ENCODE data around the gene LIN52.
"Not testable (repeated sequence)": the region's sequence is repeated elsewhere in the genome, so short reads cannot be mapped to it uniquely, and the experiment has no call there.

Gene LIN52

DNA sequence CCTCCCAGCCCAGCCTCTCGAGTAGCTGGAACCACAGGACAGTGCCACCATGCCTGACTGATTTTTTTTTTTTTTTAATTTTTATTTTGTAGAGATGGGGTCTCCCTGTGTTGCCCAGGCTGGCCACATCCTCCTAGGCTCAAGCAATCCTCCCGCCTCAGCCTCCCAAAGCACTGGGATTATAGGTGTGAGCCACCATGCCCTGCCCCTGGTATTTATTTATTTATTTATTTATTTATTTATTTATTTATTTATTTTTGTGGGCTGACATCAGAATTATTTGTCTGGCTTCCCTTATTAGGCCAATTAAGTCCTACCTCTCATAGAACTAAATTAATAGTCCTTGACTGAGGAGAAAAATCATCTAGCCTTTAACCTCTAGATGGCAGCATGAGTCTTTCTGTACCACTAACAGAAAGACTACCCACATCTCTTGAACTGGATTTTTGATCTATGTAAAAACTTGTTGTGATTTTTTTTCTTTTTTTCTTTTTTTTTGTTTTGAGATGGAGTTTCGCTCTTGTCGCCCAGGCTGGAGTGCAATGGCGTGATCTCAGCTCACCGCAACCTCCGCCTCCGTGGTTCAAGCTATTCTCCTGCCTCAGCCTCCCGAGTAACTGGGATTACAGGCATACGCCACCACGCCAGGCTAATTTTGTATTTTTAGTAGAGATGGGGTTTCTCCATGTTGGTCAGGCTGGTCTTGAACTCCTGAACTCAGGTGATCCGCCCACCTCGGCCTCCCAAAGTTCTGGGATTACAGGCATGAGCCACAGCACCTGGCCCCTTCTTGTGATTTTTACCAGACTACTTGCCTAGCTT, 26.9 kb downstream of the LIN52 start:
- not testable (repeated sequence) for DNase-seq

DNA sequence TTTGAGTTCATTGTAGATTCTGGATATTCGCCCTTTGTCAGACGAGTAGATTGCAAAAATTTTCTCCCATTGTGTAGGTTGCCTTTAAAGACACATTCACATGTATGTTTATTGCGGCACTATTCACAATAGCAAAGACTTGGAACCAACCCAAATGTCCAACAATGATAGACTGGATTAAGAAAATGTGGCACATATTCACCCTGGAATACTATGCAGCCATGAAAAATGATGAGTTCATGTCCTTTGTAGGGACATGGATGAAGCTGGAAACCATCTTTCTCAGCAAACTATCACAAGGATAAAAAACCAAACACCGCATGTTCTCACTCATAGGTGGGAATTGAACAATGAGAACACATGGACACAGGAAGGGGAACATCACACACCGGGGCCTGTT, 40.7 kb downstream of the LIN52 start:
- not testable (repeated sequence) for DNase-seq

DNA sequence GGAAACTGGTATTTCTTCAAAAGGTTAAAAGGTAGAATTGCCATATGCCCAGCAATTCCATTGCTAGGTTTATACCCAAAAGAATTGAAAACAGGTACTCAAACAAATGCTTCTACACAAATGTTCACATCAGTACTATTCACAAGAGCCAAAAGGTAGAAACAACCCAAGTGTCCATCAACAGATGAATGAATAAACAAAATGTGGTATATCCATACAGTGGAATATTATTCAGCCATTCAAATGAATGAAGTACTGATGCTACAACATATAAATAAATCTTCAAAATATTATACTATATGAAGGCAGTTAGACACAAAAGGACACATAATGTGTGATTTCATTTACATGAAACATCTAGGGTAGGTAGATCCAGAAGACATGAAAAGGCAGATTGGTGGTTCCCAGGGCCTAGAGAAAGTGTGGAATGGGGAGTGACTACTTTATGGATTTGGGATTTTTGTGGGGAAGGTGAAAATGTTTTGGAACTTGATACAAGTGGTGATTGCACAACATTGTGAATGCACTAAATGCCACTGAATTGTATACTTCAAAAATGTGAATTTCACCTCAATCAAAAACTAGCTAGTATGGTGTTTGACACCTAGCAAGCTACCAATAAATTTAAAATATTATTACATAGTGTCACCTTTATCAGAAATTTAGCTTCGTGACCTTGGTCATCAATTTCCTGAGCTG, 41.7 kb downstream of the LIN52 start:
- DNase-seq: no peak

DNA sequence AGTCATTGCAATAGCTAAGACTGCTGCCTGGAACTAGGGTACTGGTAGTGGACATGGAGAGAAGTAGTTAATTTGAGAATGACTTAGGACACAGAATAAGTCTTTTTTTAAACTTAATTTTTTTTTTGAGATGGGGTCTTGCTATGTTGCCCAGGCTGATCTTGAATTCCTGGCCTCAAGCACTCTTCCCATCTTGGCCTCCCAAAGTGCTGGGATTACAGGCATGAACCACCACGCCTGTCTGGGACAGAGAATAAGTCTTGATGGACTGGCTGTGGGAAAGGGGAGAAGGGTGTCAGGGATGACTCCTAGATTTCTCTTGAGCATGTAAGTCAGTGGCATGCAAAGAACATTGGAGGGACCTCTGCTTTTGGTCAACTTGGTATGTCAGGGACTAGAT, 42.9 kb downstream of the LIN52 start:
- no peak for DNase-seq

DNA sequence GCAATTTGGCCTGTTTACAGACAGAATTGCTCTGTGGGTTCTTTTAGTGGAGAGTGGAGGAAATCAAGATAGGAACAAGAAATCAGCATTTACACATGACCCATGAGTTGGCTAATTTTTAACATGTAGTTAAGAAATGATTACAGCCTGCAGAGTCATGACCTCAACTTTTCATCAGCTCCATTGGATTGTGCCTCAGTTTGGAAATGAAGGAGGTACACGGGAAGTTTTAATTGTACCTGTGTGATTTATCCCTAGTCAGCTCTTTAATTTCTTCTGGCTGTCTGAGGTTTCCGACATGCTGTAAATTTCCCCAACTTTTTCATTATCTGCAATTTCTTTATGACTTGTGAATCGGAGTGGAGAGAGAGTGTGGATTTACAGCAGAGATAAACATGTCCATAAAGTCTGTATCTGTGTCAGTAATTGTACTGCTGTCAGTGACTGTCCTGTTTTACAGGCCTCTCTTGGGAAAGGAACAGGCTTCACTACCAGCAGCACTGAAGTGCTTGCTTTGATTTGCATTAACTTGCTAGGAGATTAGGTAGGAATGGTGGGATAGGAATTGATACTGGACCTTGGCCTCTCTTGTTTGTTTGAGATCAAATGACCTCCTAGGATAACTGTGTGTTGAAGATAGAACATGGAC, 49.2 kb downstream of the LIN52 start:
- DNase-seq: no peak

DNA sequence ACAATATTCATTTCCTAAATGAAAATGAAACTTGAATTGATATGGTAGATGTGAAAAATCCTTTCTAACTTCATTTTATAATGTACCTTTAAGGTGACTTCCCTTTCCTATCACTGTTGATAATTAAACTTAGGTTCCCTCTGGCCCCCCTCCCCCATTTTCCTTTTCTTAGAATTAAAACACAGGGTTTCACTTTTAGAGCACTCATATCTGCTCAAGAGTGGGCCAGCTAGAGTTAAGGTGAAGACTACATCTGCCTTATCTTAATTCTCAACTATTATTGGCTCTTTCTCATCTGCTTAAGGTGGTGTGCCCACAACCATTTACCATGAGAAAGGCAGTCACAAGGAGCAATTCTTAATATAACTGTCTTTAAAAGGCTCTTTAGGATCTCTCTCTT, 49.7 kb downstream of the LIN52 start:
- DNase-seq: no peak

DNA sequence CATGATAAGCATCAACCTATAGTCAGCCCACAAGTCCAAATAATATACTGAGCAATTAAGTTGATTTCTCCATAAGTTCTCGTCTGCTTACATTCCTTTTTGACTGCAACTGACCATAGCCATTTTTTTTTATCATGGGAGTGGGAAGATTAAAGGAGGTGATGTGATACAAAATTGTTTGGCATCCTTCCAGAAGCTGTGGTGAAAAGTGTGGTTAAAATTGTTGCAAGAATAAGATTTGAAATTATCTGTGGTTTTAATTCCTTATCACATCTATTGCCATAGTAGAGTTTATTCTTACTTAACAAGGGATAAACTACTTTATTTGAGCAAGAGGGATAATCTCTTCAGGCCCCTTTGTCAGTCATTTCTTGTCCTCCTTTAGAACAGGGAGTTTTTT, 50.7 kb downstream of the LIN52 start:
- DNase-seq: no peak

DNA sequence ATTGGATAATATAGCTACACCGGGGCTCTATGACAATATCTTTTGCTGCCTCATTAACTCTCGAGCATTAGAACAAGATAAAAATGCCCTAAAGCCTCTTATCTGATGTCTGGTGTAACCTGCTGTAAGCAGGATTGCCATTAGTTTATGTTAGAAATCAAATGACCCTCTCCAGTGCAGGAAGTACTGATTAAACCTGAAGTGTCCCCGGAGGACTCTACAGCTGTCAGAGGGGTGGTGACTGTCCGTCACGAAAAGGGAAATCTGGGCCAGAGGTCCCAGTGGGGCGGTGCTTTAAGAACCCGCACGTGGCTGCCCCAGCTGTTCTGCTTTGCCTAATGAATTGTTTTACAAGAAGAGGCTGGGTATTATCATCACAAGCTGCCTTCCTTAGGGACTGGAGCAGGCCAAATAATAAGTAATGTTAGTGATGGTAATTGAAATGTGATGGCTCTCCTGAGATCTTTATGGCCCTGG, 55.7 kb downstream of the LIN52 start:
- no peak for DNase-seq

DNA sequence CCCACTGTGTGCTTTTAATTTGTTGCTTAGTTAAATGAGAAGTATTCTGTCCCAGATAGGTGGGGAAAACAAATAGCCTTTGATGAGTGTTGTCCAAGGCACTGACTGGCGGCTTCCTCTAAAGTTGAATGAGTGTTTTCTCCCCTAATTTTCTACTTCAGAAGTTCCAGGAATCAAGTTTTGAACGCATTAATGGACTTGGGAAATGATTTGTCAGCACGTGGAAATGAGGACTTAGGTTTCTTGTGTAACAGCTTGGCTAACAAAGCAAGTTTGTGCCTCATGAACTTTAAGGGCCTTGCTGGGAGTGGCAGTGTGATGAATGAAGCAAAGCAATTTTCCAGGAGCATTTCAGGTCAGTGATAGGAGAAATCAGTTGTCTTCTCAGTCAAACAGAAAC, 56.9 kb downstream of the LIN52 start:
- no peak for DNase-seq

DNA sequence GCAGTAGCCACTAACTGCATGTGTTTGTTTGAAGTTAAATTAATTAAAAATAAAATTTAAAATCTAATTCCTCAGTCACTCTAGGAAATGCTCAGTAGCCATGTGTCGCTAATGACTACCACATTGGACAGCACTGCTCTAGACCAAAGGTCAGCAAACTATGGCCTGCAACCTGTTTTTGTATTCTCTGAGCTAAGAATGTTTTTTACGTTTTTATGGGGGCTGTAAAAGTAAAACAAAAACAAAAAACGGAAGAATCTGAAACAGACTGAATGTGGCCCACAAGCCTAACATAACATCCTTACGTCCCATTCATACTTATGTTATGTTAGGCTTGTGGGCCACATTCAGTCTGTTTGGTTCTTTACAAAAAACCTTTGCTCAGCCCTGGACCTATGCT, 57.8 kb downstream of the LIN52 start:
- no peak for DNase-seq

DNA sequence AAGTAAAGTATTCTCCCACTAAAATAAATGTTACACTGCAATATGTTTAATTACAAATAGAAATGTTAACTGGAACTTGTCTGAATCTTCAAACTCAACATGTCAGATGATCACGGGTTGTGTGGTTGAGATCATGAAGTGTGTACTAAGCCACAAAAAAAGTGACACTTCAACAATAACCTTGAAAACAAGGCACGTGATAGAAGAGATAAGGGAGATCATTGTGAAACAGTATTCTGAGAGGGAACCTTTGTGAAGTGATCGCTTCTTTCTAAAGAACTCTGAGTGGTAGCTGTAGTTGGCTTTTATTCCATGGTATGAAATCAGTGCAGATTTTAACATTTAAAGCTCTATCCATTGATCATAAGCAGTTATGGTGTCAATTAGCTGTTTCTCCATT, 60.0 kb downstream of the LIN52 start:
- DNase-seq: no peak

DNA sequence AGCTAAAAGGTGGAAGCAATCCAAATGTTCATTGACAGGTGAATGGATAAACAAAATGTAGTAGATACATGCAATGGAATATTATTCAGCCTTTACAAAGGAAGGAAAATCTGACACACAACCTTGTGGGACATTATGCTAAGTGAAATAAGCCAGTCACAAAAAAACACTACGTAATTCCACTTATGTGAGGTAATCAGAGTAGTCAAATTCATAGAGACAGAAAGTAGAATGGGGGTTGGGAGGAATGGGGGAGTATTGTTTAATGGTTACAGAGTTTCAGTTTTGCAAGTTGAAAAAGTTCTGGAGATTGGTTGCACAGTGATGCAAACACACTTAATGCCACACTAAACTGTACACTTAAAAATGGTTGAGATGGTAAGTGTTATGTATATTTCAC, 62.8 kb downstream of the LIN52 start:
- no peak for DNase-seq

DNA sequence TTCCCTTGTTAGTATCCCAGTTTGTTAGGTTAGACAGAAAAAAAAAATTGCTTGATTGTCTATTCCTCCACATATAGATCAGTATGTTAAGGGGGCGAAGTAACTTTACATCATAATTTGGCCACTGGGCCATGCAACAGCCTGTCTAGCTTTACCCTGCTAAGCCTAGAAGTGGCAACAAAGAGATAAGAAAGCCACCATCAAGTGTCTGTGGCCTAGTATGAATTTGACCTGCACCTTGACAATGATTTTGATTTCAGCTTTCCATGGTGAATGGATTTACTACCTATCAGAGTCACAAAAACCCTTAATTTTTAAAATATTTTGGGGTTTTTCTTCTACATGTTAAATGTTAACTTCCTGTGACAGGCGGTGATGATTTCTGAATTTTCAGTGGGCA, 63.9 kb downstream of the LIN52 start:
- DNase-seq: no peak

DNA sequence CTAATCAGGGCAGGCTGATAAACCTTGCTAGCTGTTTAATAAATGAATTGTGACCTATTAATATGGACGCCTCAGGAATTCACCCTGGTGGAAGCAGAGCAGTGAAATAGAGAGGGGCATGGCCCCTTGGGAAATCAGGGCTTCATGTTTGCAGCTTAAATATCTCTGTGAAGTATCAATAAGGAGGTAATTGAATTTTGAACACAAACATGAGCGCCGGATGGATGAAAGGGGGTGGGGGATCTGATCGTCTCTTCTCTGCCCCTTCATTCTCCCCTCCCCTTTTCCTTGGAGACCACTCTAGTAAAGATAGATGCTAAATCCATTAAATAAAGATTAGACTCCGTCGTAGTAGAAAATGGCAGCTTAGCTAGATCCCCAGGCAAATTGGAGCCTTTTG, 70.5 kb downstream of the LIN52 start:
- DNase-seq: no peak

DNA sequence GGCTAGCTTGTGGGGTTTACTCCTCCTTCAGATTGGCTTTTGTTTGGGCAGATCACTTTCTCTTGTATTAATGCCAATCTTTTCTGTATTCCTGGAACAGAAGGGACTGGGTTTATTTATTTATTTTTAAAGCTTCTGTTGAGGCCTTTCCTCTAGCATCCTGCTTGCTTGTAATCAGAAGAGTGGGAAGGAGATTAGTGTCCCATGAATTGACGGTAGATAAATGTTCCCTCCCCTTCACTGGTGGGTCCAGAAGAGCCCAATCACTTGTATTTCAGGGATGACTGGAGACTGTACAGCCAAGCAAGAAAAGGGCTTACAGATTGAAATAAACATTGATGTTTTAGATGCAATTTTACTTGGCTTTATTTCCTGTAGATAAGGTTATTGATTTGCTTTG, 71.0 kb downstream of the LIN52 start:
- DNase-seq: no peak

DNA sequence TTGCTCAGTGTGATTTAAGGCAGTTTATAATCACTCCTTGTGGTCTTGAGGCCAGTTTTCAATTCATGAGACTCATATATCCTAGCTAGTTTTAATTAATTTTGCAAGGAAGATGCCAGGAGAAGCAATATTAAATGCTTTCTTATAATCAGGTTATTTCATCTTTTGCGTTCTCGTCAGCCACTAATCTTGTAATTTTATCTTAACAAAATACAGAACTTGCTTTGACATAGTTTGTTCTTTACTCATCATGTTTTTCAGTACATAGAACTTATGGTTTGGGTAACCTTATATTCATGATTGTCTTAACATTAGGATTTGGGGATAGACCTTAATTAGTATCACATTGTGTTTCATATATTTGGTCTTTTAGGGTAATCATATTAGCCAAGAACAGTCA, 76.0 kb downstream of the LIN52 start:
- DNase-seq: no peak

DNA sequence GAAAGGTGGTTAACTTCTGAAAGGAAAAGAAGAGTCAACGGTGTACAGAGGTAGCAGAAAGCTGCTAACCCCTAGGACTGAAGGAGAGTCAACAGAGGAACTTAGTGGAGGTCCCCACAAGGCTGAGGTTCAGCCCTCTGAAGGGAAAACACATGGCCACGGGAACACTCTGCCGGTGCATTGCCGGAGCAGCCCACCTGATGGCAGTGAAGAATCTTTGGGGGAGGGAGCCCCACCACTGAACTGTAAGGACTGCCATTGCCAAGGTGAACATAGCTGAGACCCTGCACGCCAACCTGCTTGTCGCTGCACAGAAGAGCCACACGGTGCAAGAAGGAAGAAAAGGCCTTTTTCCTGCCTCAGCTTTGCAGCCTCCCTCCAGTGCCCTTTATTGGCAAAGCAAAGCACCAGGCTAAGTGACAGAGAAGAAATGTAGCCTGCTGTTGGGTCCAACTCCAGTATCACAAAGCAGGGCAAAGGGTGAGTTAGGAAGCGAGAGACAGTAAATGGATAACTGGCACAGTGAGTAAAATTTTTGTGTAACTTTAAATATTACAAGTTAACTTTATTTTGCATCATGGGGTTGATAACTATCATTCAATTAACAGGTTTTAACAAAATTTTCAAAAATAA, 76.9 kb downstream of the LIN52 start:
- DNase-seq: no peak

DNA sequence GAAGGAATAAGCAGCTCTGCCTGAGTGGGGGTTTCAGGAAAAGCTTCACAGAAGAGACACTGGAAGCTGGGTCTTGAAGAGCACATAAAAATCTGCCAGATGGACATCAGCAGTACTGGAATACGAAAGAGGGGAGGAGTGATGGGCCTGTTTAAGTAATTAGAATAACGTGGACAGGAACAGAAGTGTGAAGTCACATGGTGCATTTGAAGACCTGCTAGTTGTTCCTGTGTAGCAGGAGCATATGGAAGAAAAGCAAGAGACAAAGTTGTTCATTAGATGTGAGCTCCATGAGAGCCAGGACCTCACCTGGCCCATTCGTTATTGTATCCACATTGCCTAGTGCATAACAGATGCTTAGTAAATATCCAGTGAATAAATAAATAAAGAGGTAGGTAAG, 85.2 kb downstream of the LIN52 start:
- no peak for DNase-seq

DNA sequence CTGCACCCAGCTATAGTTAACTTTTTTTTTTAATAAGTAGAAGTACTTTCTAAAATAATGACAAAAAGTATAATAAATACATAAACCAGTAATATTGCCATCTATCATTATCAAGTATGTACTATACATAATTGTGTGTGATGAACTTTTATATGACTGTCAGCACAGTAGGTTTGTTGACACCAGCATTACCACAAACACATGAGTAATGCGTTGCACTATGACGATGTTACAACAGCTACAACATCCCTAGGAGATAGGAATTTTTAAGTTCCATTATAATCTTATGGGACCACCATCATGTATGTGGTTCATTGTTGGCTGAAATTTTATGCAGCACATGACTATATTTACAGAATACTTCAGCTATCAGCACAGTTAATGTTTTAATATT, 91.6 kb downstream of the LIN52 start:
- DNase-seq: no peak

DNA sequence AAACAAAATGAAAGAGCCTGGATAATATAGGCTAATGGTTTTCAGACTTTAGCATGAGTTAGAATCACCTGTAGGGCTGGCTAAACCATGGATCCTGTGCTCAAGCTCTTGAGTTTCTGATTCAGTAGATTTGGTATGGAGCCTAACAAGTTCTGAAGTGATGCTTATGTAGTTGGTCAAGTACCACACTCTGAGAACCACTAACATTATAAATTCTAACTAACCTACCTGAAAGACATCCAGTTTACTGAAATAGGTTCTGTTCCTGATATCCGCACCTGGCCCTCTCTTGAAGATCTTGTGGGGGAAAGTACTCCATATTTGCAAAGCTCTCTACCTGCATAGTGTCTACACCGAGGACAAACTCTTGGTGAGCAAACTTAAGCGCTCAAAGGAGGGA, 95.1 kb downstream of the LIN52 start:
- DNase-seq: no peak

DNA sequence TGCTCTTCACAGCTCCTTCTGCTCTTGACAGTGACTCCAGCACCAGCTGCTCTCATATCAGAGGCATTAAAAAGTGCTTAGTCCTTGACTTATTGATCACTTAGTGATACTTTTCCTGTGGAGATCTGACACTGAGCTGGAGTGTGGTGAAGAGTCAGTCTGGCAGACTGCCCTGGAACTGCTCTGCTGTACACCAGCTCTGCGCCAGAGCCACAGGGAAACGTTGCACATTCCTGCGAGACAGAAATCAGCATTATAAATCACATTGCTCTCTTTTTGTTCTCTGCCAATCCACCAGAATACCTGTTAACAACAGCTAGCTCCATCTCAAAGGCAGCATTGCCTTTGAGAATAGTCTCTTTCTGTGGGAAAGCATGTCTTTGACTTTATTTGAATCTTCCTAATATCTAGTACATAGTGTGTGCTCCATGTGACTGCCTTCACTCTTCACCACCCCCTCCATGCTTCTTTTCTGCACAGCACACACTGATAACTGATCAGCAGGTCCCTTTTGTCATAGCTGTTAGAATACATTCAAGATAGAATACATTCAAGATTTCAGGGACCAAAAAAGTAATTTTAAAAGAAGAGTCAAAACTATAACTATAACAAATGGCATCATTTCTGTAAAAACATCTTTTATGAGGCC, 106.3 kb downstream of the LIN52 start:
- DNase-seq: no peak

DNA sequence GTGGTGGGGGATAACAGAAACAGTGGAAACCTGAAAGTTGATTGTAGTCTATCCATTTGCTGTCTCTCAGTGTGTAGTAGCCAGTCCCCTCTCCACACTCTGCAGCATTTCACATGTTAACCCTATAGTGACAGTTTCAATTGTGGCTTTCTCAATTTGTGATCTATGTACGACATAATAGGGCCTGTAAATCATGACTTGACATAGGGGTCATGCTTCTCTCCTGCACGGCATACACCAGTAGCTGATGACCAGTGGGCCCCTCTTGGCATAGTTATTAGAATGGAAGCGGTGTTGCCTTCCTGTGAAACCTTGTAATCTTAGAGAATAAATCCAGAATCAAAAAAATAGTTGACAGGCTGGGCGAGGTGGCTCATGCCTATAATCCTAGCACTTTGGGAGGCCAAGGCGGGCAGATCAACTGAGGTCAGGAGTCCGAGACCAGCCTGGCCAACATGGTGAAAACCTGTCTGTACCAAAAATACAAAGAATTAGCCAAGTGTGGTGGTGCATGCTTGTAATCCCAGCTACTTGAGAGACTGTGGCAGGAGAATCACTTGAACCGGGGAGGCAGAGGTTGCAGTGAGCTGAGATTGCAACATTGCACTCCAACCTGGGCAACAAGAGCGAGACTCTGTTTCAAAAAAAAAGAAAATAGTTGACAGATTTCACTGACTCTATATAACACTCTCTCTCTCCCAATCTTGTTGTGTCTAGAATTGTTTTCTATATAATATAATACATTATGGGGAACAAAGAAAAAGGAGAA, 109.9 kb downstream of the LIN52 start:
- no peak for DNase-seq

Data from stimulated activated CD4-positive, alpha-beta T cell treated with anti-CD3 and anti-CD28 coated beads, Interleukin-12 subunit alpha, Interleukin-12 subunit beta, amount 100 ng/mL, for 4 hours (primary cell).